ENCODE data around the gene FBXL13. TPM values are rescaled to one million over a fixed set of nuclear protein-coding genes. Genes with fewer than 3 reads are reported as not detected.
A peak's percentile ranks its signal among the peaks of the same experiment; 100 is the strongest.

FBXL13 gene
- total RNA-seq, 4 donors from 2014 or later, result 0.40 to 0.95 (median 0.51) TPM

DNA sequence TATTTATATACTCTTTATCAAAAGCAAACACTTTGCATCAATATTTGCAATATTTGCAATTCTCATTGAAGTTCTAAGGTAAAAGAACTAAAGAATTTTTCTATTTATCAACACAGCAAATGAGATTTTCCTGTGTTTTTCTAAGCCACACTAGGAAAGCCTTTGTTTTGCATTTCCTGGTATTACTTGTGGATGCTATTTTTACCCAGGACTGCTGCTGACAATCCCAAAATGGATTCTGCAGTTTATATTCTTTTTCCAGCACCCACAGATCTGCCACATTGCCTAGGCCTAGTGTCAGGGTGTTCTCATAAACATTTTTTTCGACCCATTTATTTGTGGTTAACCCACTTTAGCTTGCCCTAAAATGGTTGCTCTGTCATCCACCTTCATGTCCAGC is 135.9 kb downstream of the FBXL13 start:
- no peak overlapping the region for H3K4me3 ChIP-seq
- H3K9me3 ChIP-seq, result no peaks in the 10 kb centered on the region
- intact Hi-C loops (cut with DNase I), result no loop called here
- no peaks in the 10 kb centered on the region for H3K36me3 ChIP-seq
- no peak for TF ChIP-seq POLR2A (IDR thresholded peaks at IDR 0.05)
- TF ChIP-seq, protein P1, sequence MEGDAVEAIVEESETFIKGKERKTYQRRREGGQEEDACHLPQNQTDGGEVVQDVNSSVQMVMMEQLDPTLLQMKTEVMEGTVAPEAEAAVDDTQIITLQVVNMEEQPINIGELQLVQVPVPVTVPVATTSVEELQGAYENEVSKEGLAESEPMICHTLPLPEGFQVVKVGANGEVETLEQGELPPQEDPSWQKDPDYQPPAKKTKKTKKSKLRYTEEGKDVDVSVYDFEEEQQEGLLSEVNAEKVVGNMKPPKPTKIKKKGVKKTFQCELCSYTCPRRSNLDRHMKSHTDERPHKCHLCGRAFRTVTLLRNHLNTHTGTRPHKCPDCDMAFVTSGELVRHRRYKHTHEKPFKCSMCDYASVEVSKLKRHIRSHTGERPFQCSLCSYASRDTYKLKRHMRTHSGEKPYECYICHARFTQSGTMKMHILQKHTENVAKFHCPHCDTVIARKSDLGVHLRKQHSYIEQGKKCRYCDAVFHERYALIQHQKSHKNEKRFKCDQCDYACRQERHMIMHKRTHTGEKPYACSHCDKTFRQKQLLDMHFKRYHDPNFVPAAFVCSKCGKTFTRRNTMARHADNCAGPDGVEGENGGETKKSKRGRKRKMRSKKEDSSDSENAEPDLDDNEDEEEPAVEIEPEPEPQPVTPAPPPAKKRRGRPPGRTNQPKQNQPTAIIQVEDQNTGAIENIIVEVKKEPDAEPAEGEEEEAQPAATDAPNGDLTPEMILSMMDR (IDR thresholded peaks at IDR 0.05), result no peak
- H3K4me1 ChIP-seq, result peaks cover 0 to 32% (median 0%) of the 10 kb centered on the region in 3 donors
- DNase-seq, result no peak
- 50 to 63% methylated on average over 1 of the region's 1 CpG for WGBS, 2 donors
- no peaks in the 10 kb centered on the region for H3K27me3 ChIP-seq
- H3K27ac ChIP-seq, result peak overlapping the region in 1 of 4 donors; percentile 19

DNA sequence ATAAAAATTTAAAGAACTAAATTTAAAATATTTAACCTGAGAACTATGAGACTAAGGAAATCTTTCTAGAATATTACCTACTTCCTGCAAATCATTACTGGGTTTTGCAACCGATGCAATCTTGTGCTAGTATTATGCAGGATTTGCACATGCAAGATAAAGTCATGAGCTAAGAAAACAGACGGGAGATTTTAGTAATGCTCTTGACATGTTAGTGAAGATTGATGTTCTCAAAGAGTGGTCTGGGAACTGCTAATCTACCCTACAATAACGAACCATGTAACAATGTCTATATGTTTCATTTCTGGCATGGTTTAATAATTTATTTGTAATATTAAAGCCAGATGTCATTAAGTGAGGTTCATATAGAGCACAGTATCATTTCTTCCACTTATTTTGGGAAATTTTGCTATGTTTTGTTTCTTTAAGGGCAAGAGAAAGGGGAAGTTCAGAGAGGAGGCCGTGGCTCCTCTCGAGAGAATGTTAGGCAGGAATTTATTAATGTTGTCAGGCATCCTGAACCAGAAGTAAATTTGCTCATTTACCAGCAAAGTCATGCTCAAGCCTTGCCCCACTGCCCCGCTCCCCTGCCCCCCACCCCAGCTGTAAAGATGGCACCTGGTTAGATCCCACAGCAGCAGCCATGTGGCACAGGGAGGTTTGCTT is 139.0 kb downstream of the FBXL13 start:
- 51 to 56% methylated on average over 5 to 6 of the region's 6 CpGs for WGBS, 2 donors
- H3K27ac ChIP-seq, result peak overlapping the region in 1 of 4 donors; percentile 6
- H3K36me3 ChIP-seq, result no peaks in the 10 kb centered on the region
- H3K9me3 ChIP-seq, result no peaks in the 10 kb centered on the region
- DNase-seq, result no peak
- intact Hi-C loops (cut with DNase I), result no loop called here
- peaks cover 0 to 40% (median 4%) of the 10 kb centered on the region in 3 donors for H3K4me1 ChIP-seq
- H3K4me3 ChIP-seq, result no peak overlapping the region
- no peaks in the 10 kb centered on the region for H3K27me3 ChIP-seq
- TF ChIP-seq, protein P1 (IDR thresholded peaks at IDR 0.05), result no peak
- TF ChIP-seq POLR2A (IDR thresholded peaks at IDR 0.05), result no peak

DNA sequence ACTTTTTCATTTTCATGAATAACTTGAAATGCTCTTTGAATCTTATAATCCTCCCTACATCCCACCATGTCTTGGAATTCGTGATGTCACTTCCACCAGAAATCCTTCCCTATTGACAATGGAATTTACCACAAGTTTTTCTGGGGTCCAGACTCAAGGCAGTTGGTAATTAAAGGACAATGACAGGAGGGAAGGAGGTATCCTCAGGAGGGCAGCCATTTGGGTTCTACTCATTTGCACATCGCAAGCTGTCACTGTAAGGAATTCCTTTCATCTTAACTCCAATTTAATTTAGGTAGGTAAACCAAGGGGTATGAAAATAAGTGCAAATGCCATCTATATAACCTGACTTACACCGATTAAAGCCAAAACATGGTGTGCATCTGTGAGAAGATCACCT is 139.9 kb downstream of the FBXL13 start:
- DNase-seq, result no peak
- H3K9me3 ChIP-seq, result no peaks in the 10 kb centered on the region
- peaks cover 0 to 40% (median 4%) of the 10 kb centered on the region in 3 donors for H3K4me1 ChIP-seq
- H3K4me3 ChIP-seq, result no peak overlapping the region
- no peaks in the 10 kb centered on the region for H3K36me3 ChIP-seq
- no peaks in the 10 kb centered on the region for H3K27me3 ChIP-seq
- TF ChIP-seq POLR2A (IDR thresholded peaks at IDR 0.05), result no peak
- TF ChIP-seq, protein P1 (IDR thresholded peaks at IDR 0.05), result no peak
- WGBS, 2 donors, result 73 to 76% methylated on average over 3 of the region's 3 CpGs
- intact Hi-C loops (cut with DNase I), result no loop called here
- H3K27ac ChIP-seq, result peak overlapping the region in 2 of 4 donors; percentile 45 to 73

DNA sequence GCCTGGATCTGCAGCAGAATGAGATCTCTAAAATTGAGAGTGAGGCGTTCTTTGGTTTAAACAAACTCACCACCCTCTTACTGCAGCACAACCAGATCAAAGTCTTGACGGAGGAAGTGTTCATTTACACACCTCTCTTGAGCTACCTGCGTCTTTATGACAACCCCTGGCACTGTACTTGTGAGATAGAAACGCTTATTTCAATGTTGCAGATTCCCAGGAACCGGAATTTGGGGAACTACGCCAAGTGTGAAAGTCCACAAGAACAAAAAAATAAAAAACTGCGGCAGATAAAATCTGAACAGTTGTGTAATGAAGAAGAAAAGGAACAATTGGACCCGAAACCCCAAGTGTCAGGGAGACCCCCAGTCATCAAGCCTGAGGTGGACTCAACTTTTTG is 140.4 kb downstream of the FBXL13 start:
- 66 to 68% methylated on average over 8 of the region's 8 CpGs for WGBS, 2 donors
- H3K4me3 ChIP-seq, result peak overlapping the region in 1 of 4 donors; percentile 29
- H3K27ac ChIP-seq, result peak overlapping the region; percentile 20 to 73 (median 56)
- no peak for TF ChIP-seq POLR2A (IDR thresholded peaks at IDR 0.05)
- TF ChIP-seq, protein P1 (IDR thresholded peaks at IDR 0.05), result no peak
- H3K36me3 ChIP-seq, result no peaks in the 10 kb centered on the region
- no peak for DNase-seq
- no peaks in the 10 kb centered on the region for H3K27me3 ChIP-seq
- intact Hi-C loops (cut with DNase I), result no loop called here
- H3K9me3 ChIP-seq, result no peaks in the 10 kb centered on the region
- H3K4me1 ChIP-seq, result peaks cover 0 to 39% (median 4%) of the 10 kb centered on the region in 3 donors

DNA sequence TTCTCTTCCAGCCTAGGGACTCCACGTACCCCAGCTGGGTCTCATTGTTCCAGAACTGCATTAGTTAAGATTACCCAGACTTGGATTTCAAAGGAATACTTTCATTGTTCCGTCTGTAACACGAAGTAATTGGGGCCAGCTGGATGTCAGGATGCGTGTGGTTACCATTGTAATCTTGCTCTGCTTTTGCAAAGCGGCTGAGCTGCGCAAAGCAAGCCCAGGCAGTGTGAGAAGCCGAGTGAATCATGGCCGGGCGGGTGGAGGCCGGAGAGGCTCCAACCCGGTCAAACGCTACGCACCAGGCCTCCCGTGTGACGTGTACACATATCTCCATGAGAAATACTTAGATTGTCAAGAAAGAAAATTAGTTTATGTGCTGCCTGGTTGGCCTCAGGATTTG is 140.8 kb downstream of the FBXL13 start:
- Histone ChIP-seq H3K27ac (peak overlapping the region; percentile 20 to 73 (median 56)), H3K9me3 (no peaks in the 10 kb centered on the region), H3K27me3 (no peaks in the 10 kb centered on the region), H3K4me1 (peaks cover 0 to 34% (median 4%) of the 10 kb centered on the region in 3 donors), H3K4me3 (peak overlapping the region in 1 of 4 donors; percentile 29), H3K36me3 (no peaks in the 10 kb centered on the region)
- WGBS, 2 donors, result 27 to 33% methylated on average over 5 to 13 of the region's 15 CpGs
- intact Hi-C loops (cut with DNase I), result no loop called here
- TF ChIP-seq POLR2A (IDR thresholded peaks at IDR 0.05), result no peak
- TF ChIP-seq, protein P1 (IDR thresholded peaks at IDR 0.05), result no peak
- no peak for DNase-seq
